GM23338 (cell line): Measurements from ENCODE around the gene LTBP4. TPM values are rescaled to one million over a fixed set of nuclear protein-coding genes. Genes with fewer than 3 reads are reported as not detected.

Experiments used
- ATAC-seq: fragments of 200-7000 bp; cut with Tn5 transposase; 3 replicates; pipeline ENCODE4 v1.9.1; 2020
- DNase-seq: peaks from one replicate; pipeline ENCODE4 v3.0.0-alpha.2; 2015; ENCODE audit warnings: low spot score
- H2AFZ ChIP-seq: fragments of 200-600 bp; sonication (generic); 2 replicates; pipeline ENCODE4 v1.8.0; 2016; ENCODE audit warnings: antibody characterized with exemption, mild to moderate bottlenecking, moderate library complexity
- H3F3A ChIP-seq: fragments of 200-600 bp; sonication (generic); replicated peaks from 2 replicates; pipeline ENCODE4 v1.8.0; 2017; ENCODE audit warnings: antibody characterized with exemption, mixed run types, low read depth
- H3K27ac ChIP-seq: fragments of 200-600 bp; sonication (generic); 2 replicates; pipeline ENCODE4 v1.6.1; 2016; ENCODE audit warnings: low read depth
- H3K27me3 ChIP-seq: fragments of 200-600 bp; sonication (generic); 2 replicates; pipeline ENCODE4 v1.8.0; 2016; ENCODE audit warnings: mild to moderate bottlenecking, mixed run types, moderate library complexity; ENCODE audit not compliant: insufficient read depth
- H3K36me3 ChIP-seq: fragments of 200-600 bp; sonication (generic); 2 replicates; pipeline ENCODE4 v1.8.0; 2016; ENCODE audit warnings: mild to moderate bottlenecking; ENCODE audit not compliant: insufficient read depth
- H3K4me1 ChIP-seq: fragments of 200-600 bp; sonication (generic); 2 replicates; pipeline ENCODE4 v1.8.0; 2016; ENCODE audit warnings: mild to moderate bottlenecking, moderate library complexity; ENCODE audit not compliant: insufficient read depth
- H3K4me2 ChIP-seq: fragments of 200-600 bp; sonication (generic); 2 replicates; pipeline ENCODE4 v1.7.1; 2017; ENCODE audit warnings: mixed run types
- H3K4me3 ChIP-seq: fragments of 200-600 bp; sonication (generic); 2 replicates; pipeline ENCODE4 v1.6.1; 2016; ENCODE audit warnings: mixed run types
- H3K79me2 ChIP-seq: fragments of 200-600 bp; sonication (generic); replicated peaks from 2 replicates; pipeline ENCODE4 v1.8.0; 2017; ENCODE audit warnings: mild to moderate bottlenecking; ENCODE audit not compliant: insufficient read depth
- H3K9me2 ChIP-seq: fragments of 200-600 bp; sonication (generic); 2 replicates; pipeline ENCODE4 v1.8.0; 2017; ENCODE audit not compliant: insufficient read depth
- H4K20me1 ChIP-seq: fragments of 200-600 bp; sonication (generic); replicated peaks from 2 replicates; pipeline ENCODE4 v1.8.0; 2017; ENCODE audit warnings: mild to moderate bottlenecking; ENCODE audit not compliant: insufficient read depth
- H3K27ac Mint-ChIP-seq: 2 replicates; pipeline ENCODE4 v1.8.0; 2020; ENCODE audit warnings: inconsistent platforms, mild to moderate bottlenecking, moderate library complexity, mixed read lengths
- H3K27me3 Mint-ChIP-seq: 3 replicates; pipeline ENCODE4 v1.8.0; 2022; ENCODE audit warnings: low read depth, mild to moderate bottlenecking, moderate library complexity, mixed read lengths, inconsistent platforms; ENCODE audit not compliant: insufficient read depth, poor library complexity
- H3K36me3 Mint-ChIP-seq: 3 replicates; pipeline ENCODE4 v1.8.0; 2021; ENCODE audit warnings: low read depth, mild to moderate bottlenecking, inconsistent platforms, moderate library complexity, mixed read lengths
- H3K4me1 Mint-ChIP-seq: 3 replicates; pipeline ENCODE4 v1.8.0; 2020; ENCODE audit warnings: mild to moderate bottlenecking, inconsistent platforms, mixed read lengths
- H3K4me3 Mint-ChIP-seq: 3 replicates; pipeline ENCODE4 v1.8.0; 2021; ENCODE audit warnings: moderate library complexity, mild to moderate bottlenecking, inconsistent platforms, mixed read lengths
- H3K9me3 Mint-ChIP-seq: 3 replicates; pipeline ENCODE4 v1.8.0; 2020; ENCODE audit warnings: moderate library complexity, mild to moderate bottlenecking, inconsistent platforms, mixed read lengths
- CREB1 ChIP-seq: fragments of 250-450 bp; sonication (Bioruptor Pico); IDR thresholded peaks from 2 replicates; pipeline ENCODE4 v1.5.0; 2020; ENCODE audit warnings: low read depth, mild to moderate bottlenecking, moderate library complexity
- JUNB ChIP-seq: IDR thresholded peaks from one replicate; pipeline ENCODE4 v1.6.1; 2016; ENCODE audit warnings: antibody characterized with exemption; ENCODE audit not compliant: unreplicated experiment
- NANOG ChIP-seq: IDR thresholded peaks from 2 replicates; pipeline ENCODE4 v1.6.1; 2016; ENCODE audit warnings: antibody characterized with exemption, borderline replicate concordance
- polyA plus RNA-seq: library from polyadenylated mRNA; unstranded; fragments of >200 nt; fragmentation: Nextera tagmentation; extraction: Ambion mirVana; gene quantifications from 2 replicates; pipeline ENCODE4 v1.2.1, GENCODE V29; 2016
- total RNA-seq: library from RNA; depleted of rRNA; stranded (reverse); fragments of >200 nt; shearing (Covaris generic); gene quantifications from 2 replicates; pipeline ENCODE4 v1.2.3, GENCODE V29; 2014
- TF ChIP-seq, protein P1 (sequence below), 2 experiments: fragments of 200-600 bp in 1 of 2; sonication (generic) in 1 of 2; conservative IDR thresholded peaks; 2 replicates each; pipeline versions ENCODE4 v1.5.1 to v1.6.1; 2016 to 2017; ENCODE audit warnings: antibody characterized with exemption in 2 of 2, low read depth in 2 of 2, mild to moderate bottlenecking in 2 of 2, moderate library complexity in 1 of 2
- TF ChIP-seq, protein P2 (sequence below): IDR thresholded peaks from one replicate; pipeline ENCODE4 v1.6.1; 2018; ENCODE audit warnings: antibody characterized with exemption; ENCODE audit not compliant: unreplicated experiment

The LTBP4 gene
- total and polyA plus RNA-seq, 2 experiments from 2014 or later, result 50.3 to 65.0 TPM

- TF ChIP-seq, protein P1, sequence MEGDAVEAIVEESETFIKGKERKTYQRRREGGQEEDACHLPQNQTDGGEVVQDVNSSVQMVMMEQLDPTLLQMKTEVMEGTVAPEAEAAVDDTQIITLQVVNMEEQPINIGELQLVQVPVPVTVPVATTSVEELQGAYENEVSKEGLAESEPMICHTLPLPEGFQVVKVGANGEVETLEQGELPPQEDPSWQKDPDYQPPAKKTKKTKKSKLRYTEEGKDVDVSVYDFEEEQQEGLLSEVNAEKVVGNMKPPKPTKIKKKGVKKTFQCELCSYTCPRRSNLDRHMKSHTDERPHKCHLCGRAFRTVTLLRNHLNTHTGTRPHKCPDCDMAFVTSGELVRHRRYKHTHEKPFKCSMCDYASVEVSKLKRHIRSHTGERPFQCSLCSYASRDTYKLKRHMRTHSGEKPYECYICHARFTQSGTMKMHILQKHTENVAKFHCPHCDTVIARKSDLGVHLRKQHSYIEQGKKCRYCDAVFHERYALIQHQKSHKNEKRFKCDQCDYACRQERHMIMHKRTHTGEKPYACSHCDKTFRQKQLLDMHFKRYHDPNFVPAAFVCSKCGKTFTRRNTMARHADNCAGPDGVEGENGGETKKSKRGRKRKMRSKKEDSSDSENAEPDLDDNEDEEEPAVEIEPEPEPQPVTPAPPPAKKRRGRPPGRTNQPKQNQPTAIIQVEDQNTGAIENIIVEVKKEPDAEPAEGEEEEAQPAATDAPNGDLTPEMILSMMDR (conservative IDR thresholded peaks at IDR 0.05; ENCODE audit: low read depth in 2 of 2), result no peak
- TF ChIP-seq, protein P2, sequence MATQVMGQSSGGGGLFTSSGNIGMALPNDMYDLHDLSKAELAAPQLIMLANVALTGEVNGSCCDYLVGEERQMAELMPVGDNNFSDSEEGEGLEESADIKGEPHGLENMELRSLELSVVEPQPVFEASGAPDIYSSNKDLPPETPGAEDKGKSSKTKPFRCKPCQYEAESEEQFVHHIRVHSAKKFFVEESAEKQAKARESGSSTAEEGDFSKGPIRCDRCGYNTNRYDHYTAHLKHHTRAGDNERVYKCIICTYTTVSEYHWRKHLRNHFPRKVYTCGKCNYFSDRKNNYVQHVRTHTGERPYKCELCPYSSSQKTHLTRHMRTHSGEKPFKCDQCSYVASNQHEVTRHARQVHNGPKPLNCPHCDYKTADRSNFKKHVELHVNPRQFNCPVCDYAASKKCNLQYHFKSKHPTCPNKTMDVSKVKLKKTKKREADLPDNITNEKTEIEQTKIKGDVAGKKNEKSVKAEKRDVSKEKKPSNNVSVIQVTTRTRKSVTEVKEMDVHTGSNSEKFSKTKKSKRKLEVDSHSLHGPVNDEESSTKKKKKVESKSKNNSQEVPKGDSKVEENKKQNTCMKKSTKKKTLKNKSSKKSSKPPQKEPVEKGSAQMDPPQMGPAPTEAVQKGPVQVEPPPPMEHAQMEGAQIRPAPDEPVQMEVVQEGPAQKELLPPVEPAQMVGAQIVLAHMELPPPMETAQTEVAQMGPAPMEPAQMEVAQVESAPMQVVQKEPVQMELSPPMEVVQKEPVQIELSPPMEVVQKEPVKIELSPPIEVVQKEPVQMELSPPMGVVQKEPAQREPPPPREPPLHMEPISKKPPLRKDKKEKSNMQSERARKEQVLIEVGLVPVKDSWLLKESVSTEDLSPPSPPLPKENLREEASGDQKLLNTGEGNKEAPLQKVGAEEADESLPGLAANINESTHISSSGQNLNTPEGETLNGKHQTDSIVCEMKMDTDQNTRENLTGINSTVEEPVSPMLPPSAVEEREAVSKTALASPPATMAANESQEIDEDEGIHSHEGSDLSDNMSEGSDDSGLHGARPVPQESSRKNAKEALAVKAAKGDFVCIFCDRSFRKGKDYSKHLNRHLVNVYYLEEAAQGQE, result no peak
- TF ChIP-seq NANOG, result no peak
These were observed 17.9 kb upstream of the LTBP4 start (continued) for GRCh38 chr19:40583283-40583682.

- peaks cover 11% of the 10 kb centered on the region; the same call in 1 of the 2 replicates for H4K20me1 ChIP-seq
- H2AFZ ChIP-seq, result no peak overlapping the region
- H3K4me1 Mint-ChIP-seq, result no peaks in the 10 kb centered on the region
- 0 out of 2 replicates have a peak, but pooled peaks cover 4% of the 10 kb centered on the region for H3F3A ChIP-seq
- H3K27ac Mint-ChIP-seq, result no peak overlapping the region
- DNase-seq (peak; percentile 51), ATAC-seq (peak; percentile 64)
- H3K4me1 ChIP-seq, result no peaks in the 10 kb centered on the region
- H3K36me3 Mint-ChIP-seq, result peaks cover 45% of the 10 kb centered on the region
- H3K27ac ChIP-seq, result no peak overlapping the region
- no peak overlapping the region for H3K4me3 ChIP-seq
- H3K36me3 ChIP-seq, result peaks cover 11% of the 10 kb centered on the region; the same call in 1 of the 2 replicates
- no peaks in the 10 kb centered on the region for H3K79me2 ChIP-seq
- H3K27me3 ChIP-seq, result no peaks in the 10 kb centered on the region
- no peaks in the 10 kb centered on the region for H3K9me2 ChIP-seq
- H3K27me3 Mint-ChIP-seq, result peaks cover 8% of the 10 kb centered on the region
- no peak overlapping the region for H3K4me2 ChIP-seq
- TF ChIP-seq JUNB (no peak), CREB1 (CRISPR knock-in tag) (no peak)
- TF ChIP-seq, protein P1 (conservative IDR thresholded peaks at IDR 0.05; ENCODE audit: low read depth in 2 of 2), result peak; percentile 42 to 59
- H3K9me3 Mint-ChIP-seq, result no peaks in the 10 kb centered on the region
- no peak overlapping the region for H3K4me3 Mint-ChIP-seq
These were observed 17.2 kb upstream of the LTBP4 start for GRCh38 chr19:40584007-40584406.
